K562 (cell line): ENCODE results near the gene SLC40A1. TPM values are rescaled to one million over a fixed set of nuclear protein-coding genes. Genes with fewer than 3 reads are reported as not detected.

Experiments used
- ATAC-seq: fragments of 200-7000 bp; cut with Tn5 transposase; 3 replicates; pipeline ENCODE4 v1.9.1; 2020; ENCODE audit warnings: moderate library complexity
- BruUV-seq: library from RNA; stranded (reverse); fragments of 400-500 nt; replicated peaks from 2 replicates; lab custom pipeline; 2021; lab: Mats Ljungman, UMichigan
- CTCF ChIA-PET: fragments of 300-600 bp; formaldehyde crosslinking; extraction: SDS; loops from one replicate; lab custom pipeline; 2021; ENCODE audit warnings: low intra/inter-chr PET ratio; lab: Yijun Ruan, JAX
- POLR2A ChIA-PET: fragments of 300-600, 350-650 bp; sonication (Branson Sonifier 250); formaldehyde crosslinking; extraction: SDS; loops from one replicate; lab custom pipeline; 2021; ENCODE audit warnings: antibody characterized with exemption, inconsistent platforms; lab: Yijun Ruan, JAX
- DNase-seq, 4 experiments: peaks; one replicate each; pipeline versions ENCODE4 v3.0.0 to v3.0.0-alpha.2; 2011 to 2018; ENCODE audit warnings: low spot score in 3 of 4, mixed read lengths in 3 of 4; ENCODE audit errors: extremely low read depth in 1 of 4
- FAIRE-seq: peaks from 2 replicates; lab custom pipeline; 2011; peaks lifted over from hg19 to GRCh38; lab: Jason Lieb, UNC
- H2AFZ ChIP-seq: 2 replicates; pipeline ENCODE4 v1.6.0; 2011; ENCODE audit warnings: low read depth, low read length, control low read depth, inconsistent platforms
- H3K27ac ChIP-seq: fragments of 200-600 bp; 3 replicates; pipeline ENCODE4 v1.8.0; 2011; ENCODE audit warnings: low read depth, mild to moderate bottlenecking, control low read depth, inconsistent platforms, low read length, moderate library complexity, mixed read lengths; ENCODE audit errors: extremely low read depth
- H3K27me3 ChIP-seq, 2 experiments: fragments of 300-600 bp in 1 of 2; 2 replicates in 1 of 2; 3 replicates in 1 of 2; pipeline versions ENCODE4 v1.6.0 to v1.8.0; 2011; ENCODE audit warnings: inconsistent platforms in 2 of 2, low read length in 2 of 2, mild to moderate bottlenecking in 1 of 2, mixed read lengths in 1 of 2, moderate library complexity in 1 of 2; ENCODE audit not compliant: control insufficient read depth in 2 of 2, insufficient read depth in 2 of 2
- H3K36me3 ChIP-seq: fragments of 300-600 bp; 3 replicates; pipeline ENCODE4 v1.8.0; 2011; ENCODE audit warnings: mild to moderate bottlenecking, low read length, inconsistent platforms; ENCODE audit not compliant: control insufficient read depth, insufficient read depth
- H3K4me1 ChIP-seq, 2 experiments: fragments of 200-600 bp in 1 of 2; replicated peaks in 1 of 2; 2 replicates in 1 of 2; 3 replicates in 1 of 2; pipeline versions ENCODE4 v1.5.1 to v1.8.0; 2011; ENCODE audit warnings: inconsistent platforms in 2 of 2, low read length in 2 of 2, mild to moderate bottlenecking in 1 of 2, mixed read lengths in 1 of 2, moderate library complexity in 1 of 2; ENCODE audit not compliant: control insufficient read depth in 2 of 2, insufficient read depth in 2 of 2
- H3K4me2 ChIP-seq: 2 replicates; pipeline ENCODE4 v1.6.1; 2011; ENCODE audit warnings: low read length, control low read depth, inconsistent platforms, mixed read lengths; ENCODE audit not compliant: insufficient read depth
- H3K4me3 ChIP-seq: fragments of 200-600 bp; sonication (generic), shearing (Covaris generic); 2 replicates; pipeline ENCODE4 v1.5.1; 2016; ENCODE audit warnings: control low read depth, inconsistent platforms
- H3K79me2 ChIP-seq: fragments of 200-600 bp; 3 replicates; pipeline ENCODE4 v1.8.0; 2011; ENCODE audit warnings: low read length, inconsistent platforms; ENCODE audit not compliant: control insufficient read depth, insufficient read depth
- H3K9ac ChIP-seq, 2 experiments: 2 replicates each; pipeline versions ENCODE4 v1.6.0 to v1.6.1; 2011; ENCODE audit warnings: low read depth in 2 of 2, low read length in 2 of 2, control low read depth in 1 of 2, inconsistent platforms in 1 of 2, mild to moderate bottlenecking in 1 of 2, mixed read lengths in 1 of 2; ENCODE audit not compliant: insufficient read depth in 1 of 2
- H3K9me1 ChIP-seq: one replicate; pipeline ENCODE4 v1.6.0; 2011; ENCODE audit warnings: inconsistent platforms, mild to moderate bottlenecking, low read length, moderate library complexity; ENCODE audit not compliant: control insufficient read depth, insufficient read depth
- H3K9me3 ChIP-seq: replicated peaks from 2 replicates; pipeline ENCODE4 v1.5.1; 2011; ENCODE audit warnings: low read depth, low read length, inconsistent platforms; ENCODE audit not compliant: control insufficient read depth, insufficient read depth
- H4K20me1 ChIP-seq: replicated peaks from 2 replicates; pipeline ENCODE4 v1.6.1; 2011; ENCODE audit warnings: low read length, inconsistent platforms, mixed read lengths; ENCODE audit not compliant: control insufficient read depth, insufficient read depth
- CHD1 ChIP-seq: fragments of 200-600 bp; sonication (generic); IDR thresholded peaks from one replicate; pipeline ENCODE4 v1.6.1; 2012; ENCODE audit warnings: mild to moderate bottlenecking, moderate library complexity, low read length, inconsistent platforms
- KLF6 ChIP-seq: fragments of 250-450 bp; sonication (Bioruptor Pico); IDR thresholded peaks from 2 replicates; pipeline ENCODE4 v1.4.0; 2020; ENCODE audit warnings: mild to moderate bottlenecking, moderate library complexity, borderline replicate concordance
- MBD2 ChIP-seq: sonication (generic); IDR thresholded peaks from 2 replicates; pipeline ENCODE4 v1.6.1; 2016; ENCODE audit warnings: low read depth, borderline replicate concordance
- NCOA2 ChIP-seq, 2 experiments: fragments of 450-650 bp; IDR thresholded peaks; 2 replicates each; pipeline ENCODE4 v1.6.1; 2018; ENCODE audit warnings: mild to moderate bottlenecking in 2 of 2, moderate library complexity in 1 of 2; ENCODE audit not compliant: partially characterized antibody in 2 of 2
- PKNOX1 ChIP-seq: fragments of 450-650 bp; IDR thresholded peaks from 2 replicates; pipeline ENCODE4 v1.6.1; 2016
- POU5F1 ChIP-seq: fragments of 150-350 bp; IDR thresholded peaks from 2 replicates; pipeline ENCODE4 v1.6.1; 2014; ENCODE audit warnings: borderline replicate concordance, low read length, low read depth, mild to moderate bottlenecking; ENCODE audit not compliant: partially characterized antibody
- SIN3A ChIP-seq, 2 experiments: fragments of 150-350 bp in 1 of 2; IDR thresholded peaks; 2 replicates each; pipeline ENCODE4 v1.6.1; 2011 to 2016; ENCODE audit warnings: borderline replicate concordance in 2 of 2, low read depth in 2 of 2, low read length in 2 of 2, mild to moderate bottlenecking in 2 of 2, moderate library complexity in 2 of 2; ENCODE audit not compliant: control insufficient read depth in 1 of 2
- TCF7L2 ChIP-seq: fragments of 150-350 bp; IDR thresholded peaks from 2 replicates; pipeline ENCODE4 v1.6.1; 2016; ENCODE audit warnings: low read depth, mild to moderate bottlenecking, low read length, moderate library complexity
- ZNF134 ChIP-seq: fragments of 250-450 bp; sonication (Bioruptor Pico); conservative IDR thresholded peaks from 2 replicates; pipeline ENCODE4 v1.4.0; 2020
- ZNF511 ChIP-seq: sonication (generic); formaldehyde crosslinking; IDR thresholded peaks from 2 replicates; pipeline ENCODE4 v1.8.0; 2022; ENCODE audit warnings: mild to moderate bottlenecking, missing genetic modification reagents
- WGBS: fragments of 100-300 bp; shearing (Covaris generic); methylation state at CpG from one replicate; pipeline ENCODE4 v1.1.6; 2016; ENCODE audit warnings: low coverage, mixed read lengths; ENCODE audit not compliant: insufficient coverage; ENCODE audit errors: missing lambda C conversion rate; 5-methylcytosine and 5-hydroxymethylcytosine counted together
- in situ Hi-C: fragments of 300-500 bp; cut with MboI; formaldehyde crosslinking; loops from 4 replicates; pipeline ENCODE4 v1.15.0; 2018; ENCODE audit warnings: inconsistent platforms, mixed read lengths
- intact Hi-C: fragments of 100-400 bp; cut with micrococcal nuclease; formaldehyde crosslinking; loops from 2 replicates; pipeline ENCODE4 v1.14.2; 2022
- polyA plus RNA-seq, 8 experiments: library from polyadenylated mRNA; depleted of rRNA in 4 of 8; stranded (reverse) in 5 of 8; unstranded in 3 of 8; fragments of >200 nt; fragmentation: Nextera tagmentation in 2 of 8; fragmentation: Illumina TruSeq in 1 of 8; extraction: Ambion mirVana in 2 of 8; extraction: Trizol in 1 of 8; gene quantifications; 2 replicates each; pipeline versions ENCODE4 v1.2.1 to v1.2.3, GENCODE V29; 2011 to 2014; ENCODE audit warnings: inconsistent platforms in 1 of 8, missing spikeins in 1 of 8
- total RNA-seq, 7 experiments: library from RNA; depleted of rRNA in 6 of 7; stranded (reverse); fragments of >200 nt in 6 of 7; fragmentation: Illumina TruSeq in 2 of 7; extraction: Trizol in 2 of 7; gene quantifications; 2 replicates each; pipeline versions ENCODE4 v1.2.1 to v1.2.3, GENCODE V29; 2011 to 2021; ENCODE audit warnings: low replicate concordance in 1 of 7

SLC40A1 gene
- total and polyA plus RNA-seq, 9 of the 15 experiments (the other 6 are each of a cell fraction or from before 2014, with no cell fraction given) = 42.2 to 95.9 (median 54.9) TPM

- no peaks in the 10 kb centered on the region for H3K9me3 ChIP-seq
- in situ Hi-C loops = loop anchor here (5.0 to 10.0 kb wide), 2 partner anchors 47 to 145 kb away; partner anchors contain the start of gene SLC40A1
- H3K9ac ChIP-seq = no peak overlapping the region; a peak in 1 of 4 replicates
- peaks cover 0 to 10% of the 10 kb centered on the region in 2 experiments; a peak in 3 of 5 replicates for H3K4me1 ChIP-seq
- H2AFZ ChIP-seq = peak overlapping the region; percentile 74
- no peaks in the 10 kb centered on the region for H4K20me1 ChIP-seq
- intact Hi-C loops = loop anchor here (1.0 kb wide), 4 partner anchors 50 to 163 kb away; no protein-coding TSS in a partner anchor
- H3K36me3 ChIP-seq = no peaks in the 10 kb centered on the region
- H3K4me3 ChIP-seq = no peak overlapping the region
- H3K27ac ChIP-seq = no peak overlapping the region
- TF ChIP-seq CHD1 (no peak), TCF7L2 (no peak), MBD2 (no peak), SIN3A (IDR thresholded peaks at IDR 0.05; ENCODE audit: borderline replicate concordance in 2 of 2, control insufficient read depth in 1 of 2, low read depth in 2 of 2, low read length in 2 of 2) (no peak), POU5F1 (no peak), KLF6 (no peak), PKNOX1 (no peak), ZNF134 (CRISPR knock-in tag) (no peak), NCOA2 (IDR thresholded peaks at IDR 0.05; ENCODE audit: partially characterized antibody in 2 of 2) (no peak), ZNF511 (no peak)
- 52% methylated on average over 10 of the region's 10 CpGs for WGBS
- FAIRE-seq = no peak
- ATAC-seq = no peak
- no peaks in the 10 kb centered on the region for H3K27me3 ChIP-seq
- DNase-seq = no peak
- ChIA-PET POLR2A (interaction anchor here (1.0 to 1.2 kb wide), 2 partner anchors 29 to 49 kb away, joined by 5 read pairs; partner anchors contain the start of gene SLC40A1), CTCF (interaction anchor here (0.8 to 1.2 kb wide), 2 partner anchors 30 to 163 kb away, joined by 3 read pairs; no protein-coding TSS in a partner anchor)
- BruUV-seq = no TSS peak
- H3K9me1 ChIP-seq = no peaks in the 10 kb centered on the region
- H3K4me2 ChIP-seq = no peak overlapping the region
- no peaks in the 10 kb centered on the region for H3K79me2 ChIP-seq
Observed at GRCh38 chr2:189629531-189630453, 49.2 kb upstream of the SLC40A1 start.
